Endothelial cell of umbilical vein (primary cell): ENCODE results near the gene PRKD2. TPM values are rescaled to one million over a fixed set of nuclear protein-coding genes. Genes with fewer than 3 reads are reported as not detected.

Experiments
- BruUV-seq: library from RNA; stranded (reverse); fragments of 400-500 nt; replicated peaks from 2 replicates; lab custom pipeline; 2021; lab: Mats Ljungman, UMichigan
- CTCF ChIA-PET: fragments of 300-600, 350-600 bp; sonication (Branson Sonifier 250); formaldehyde crosslinking; loops from one replicate; lab custom pipeline; 2021; ENCODE audit warnings: antibody characterized with exemption, inconsistent platforms; lab: Charles Lee
- POLR2A ChIA-PET: fragments of 300-600, 350-600 bp; sonication (Branson Sonifier 250); formaldehyde crosslinking; loops from one replicate; lab custom pipeline; 2021; ENCODE audit warnings: antibody characterized with exemption, inconsistent platforms; lab: Charles Lee
- DNase-seq: peaks from one replicate; pipeline ENCODE4 v3.0.0-alpha.2; 2011; ENCODE audit warnings: low read depth, low spot score
- FAIRE-seq: peaks from 2 replicates; lab custom pipeline; 2011; peaks lifted over from hg19 to GRCh38; lab: Jason Lieb, UNC
- H2AFZ ChIP-seq: 2 replicates; pipeline ENCODE4 v1.6.0; 2012; ENCODE audit warnings: low read depth, low read length, control low read depth, inconsistent platforms
- H3K27ac ChIP-seq: 2 replicates; pipeline ENCODE4 v1.5.1; 2011; ENCODE audit warnings: low read depth, mild to moderate bottlenecking, control low read depth, low read length, moderate library complexity; ENCODE audit not compliant: insufficient read depth
- H3K27me3 ChIP-seq, 2 experiments: 2 replicates each; pipeline versions ENCODE4 v1.6.0 to v1.6.1; 2011; ENCODE audit warnings: low read length in 2 of 2, mixed read lengths in 1 of 2; ENCODE audit not compliant: control insufficient read depth in 2 of 2, insufficient read depth in 2 of 2
- H3K36me3 ChIP-seq, 2 experiments: 2 replicates in 1 of 2; 3 replicates in 1 of 2; pipeline ENCODE4 v1.5.1; 2011; ENCODE audit warnings: low read length in 2 of 2, mild to moderate bottlenecking in 1 of 2, moderate library complexity in 1 of 2; ENCODE audit not compliant: control insufficient read depth in 2 of 2, insufficient read depth in 2 of 2; ENCODE audit errors: extremely low read depth in 1 of 2
- H3K4me1 ChIP-seq: 3 replicates; pipeline ENCODE4 v1.5.1; 2011; ENCODE audit warnings: mild to moderate bottlenecking, low read length; ENCODE audit not compliant: control insufficient read depth, insufficient read depth; ENCODE audit errors: extremely low read depth
- H3K4me2 ChIP-seq: 2 replicates; pipeline ENCODE4 v1.6.1; 2011; ENCODE audit warnings: low read length, control low read depth, mixed read lengths; ENCODE audit not compliant: insufficient read depth
- H3K4me3 ChIP-seq, 3 experiments: fragments of 200-600 bp in 1 of 3; sonication (generic), shearing (Covaris generic) in 1 of 3; replicated peaks in 1 of 3; 2 replicates each; pipeline ENCODE4 v1.5.1; 2011 to 2016; ENCODE audit warnings: control low read depth in 3 of 3, low read length in 3 of 3, mild to moderate bottlenecking in 2 of 3, inconsistent platforms in 1 of 3, low read depth in 1 of 3, moderate library complexity in 1 of 3; ENCODE audit not compliant: insufficient read depth in 1 of 3
- H3K79me2 ChIP-seq: 2 replicates; pipeline ENCODE4 v1.6.0; 2012; ENCODE audit warnings: low read length, inconsistent platforms; ENCODE audit not compliant: control insufficient read depth, insufficient read depth
- H3K9ac ChIP-seq: replicated peaks from 2 replicates; pipeline ENCODE3; 2011; ENCODE audit warnings: low read length, control low read depth; ENCODE audit not compliant: insufficient read depth; ENCODE audit errors: extremely low read depth
- H3K9me1 ChIP-seq: replicated peaks from 3 replicates; pipeline ENCODE4 v1.6.0; 2011; ENCODE audit warnings: mild to moderate bottlenecking, low read length; ENCODE audit not compliant: control insufficient read depth, insufficient read depth; ENCODE audit errors: extremely low read depth
- H3K9me3 ChIP-seq: replicated peaks from 2 replicates; pipeline ENCODE4 v1.5.1; 2012; ENCODE audit warnings: low read length, inconsistent platforms; ENCODE audit not compliant: control insufficient read depth, insufficient read depth
- H4K20me1 ChIP-seq: replicated peaks from 2 replicates; pipeline ENCODE3; 2011; ENCODE audit warnings: mild to moderate bottlenecking, low read length; ENCODE audit not compliant: control insufficient read depth, insufficient read depth; ENCODE audit errors: extremely low read depth
- EZH2 ChIP-seq: IDR thresholded peaks from 2 replicates; pipeline ENCODE4 v1.6.1; 2012; ENCODE audit warnings: borderline replicate concordance, low read depth, mild to moderate bottlenecking, moderate library complexity, low read length, inconsistent platforms; ENCODE audit not compliant: severe bottlenecking
- FOS ChIP-seq: IDR thresholded peaks from 2 replicates; pipeline ENCODE4 v1.6.1; 2011; ENCODE audit warnings: mild to moderate bottlenecking, low read length, moderate library complexity, borderline replicate concordance; ENCODE audit not compliant: insufficient read depth
- GATA2 ChIP-seq: IDR thresholded peaks from 2 replicates; pipeline ENCODE4 v1.7.0; 2011; ENCODE audit warnings: low read depth, mild to moderate bottlenecking, moderate library complexity, mixed read lengths, low read length; ENCODE audit not compliant: insufficient read length, insufficient read depth
- JUN ChIP-seq: IDR thresholded peaks from 2 replicates; pipeline ENCODE4 v1.6.1; 2011; ENCODE audit warnings: borderline replicate concordance, low read depth; ENCODE audit not compliant: insufficient read length, insufficient read depth
- MAX ChIP-seq: IDR thresholded peaks from 2 replicates; pipeline ENCODE4 v1.6.1; 2011; ENCODE audit not compliant: insufficient read depth, insufficient read length
- POLR2A ChIP-seq: IDR thresholded peaks from 2 replicates; pipeline ENCODE4 v1.6.1; 2012; ENCODE audit warnings: low read depth, mild to moderate bottlenecking, control low read depth, low read length
- POLR2AphosphoS5 ChIP-seq: IDR thresholded peaks from 2 replicates; pipeline ENCODE4 v1.6.1; 2012; ENCODE audit warnings: low read depth, mild to moderate bottlenecking, control low read depth, low read length, moderate library complexity; ENCODE audit not compliant: insufficient read depth
- dilution Hi-C: fragments of 300-500 bp; cut with MboI; formaldehyde crosslinking; loops from one replicate; pipeline ENCODE4 v1.15.0; 2019; ENCODE audit warnings: low sequenced_read_pairs; ENCODE audit not compliant: extremely low pct_ligation_motif_present
- intact Hi-C: fragments of 100-400 bp; cut with micrococcal nuclease; formaldehyde crosslinking; loops from one replicate; pipeline ENCODE4 v1.10.0; 2022
- polyA plus RNA-seq, 4 experiments: library from polyadenylated mRNA; depleted of rRNA in 3 of 4; stranded (reverse) in 3 of 4; unstranded in 1 of 4; fragments of >200 nt; gene quantifications; 2 replicates each; pipeline versions ENCODE4 v1.2.1 to v1.2.3, GENCODE V29; 2011 to 2012; ENCODE audit warnings: missing spikeins in 1 of 4
- total RNA-seq: library from RNA; stranded (reverse); gene quantifications from 2 replicates; pipeline ENCODE4 v1.2.3, GENCODE V29; 2021
- TF ChIP-seq, protein P1 (sequence below), 2 donors: IDR thresholded peaks; 1 replicate in 1 of 2; 2 replicates in 1 of 2; pipeline ENCODE4 v1.5.1; 2011; ENCODE audit warnings: low read length in 2 of 2, mild to moderate bottlenecking in 2 of 2, moderate library complexity in 2 of 2, control low read depth in 1 of 2, inconsistent platforms in 1 of 2, low read depth in 1 of 2; ENCODE audit not compliant: insufficient read depth in 1 of 2; ENCODE audit errors: extremely low read depth in 1 of 2

Gene PRKD2
- total and polyA plus RNA-seq, 2 donors (not counting 3 experiments of a cell fraction or from before 2014, with no cell fraction given), result 40.4 to 94.9 TPM

DNA sequence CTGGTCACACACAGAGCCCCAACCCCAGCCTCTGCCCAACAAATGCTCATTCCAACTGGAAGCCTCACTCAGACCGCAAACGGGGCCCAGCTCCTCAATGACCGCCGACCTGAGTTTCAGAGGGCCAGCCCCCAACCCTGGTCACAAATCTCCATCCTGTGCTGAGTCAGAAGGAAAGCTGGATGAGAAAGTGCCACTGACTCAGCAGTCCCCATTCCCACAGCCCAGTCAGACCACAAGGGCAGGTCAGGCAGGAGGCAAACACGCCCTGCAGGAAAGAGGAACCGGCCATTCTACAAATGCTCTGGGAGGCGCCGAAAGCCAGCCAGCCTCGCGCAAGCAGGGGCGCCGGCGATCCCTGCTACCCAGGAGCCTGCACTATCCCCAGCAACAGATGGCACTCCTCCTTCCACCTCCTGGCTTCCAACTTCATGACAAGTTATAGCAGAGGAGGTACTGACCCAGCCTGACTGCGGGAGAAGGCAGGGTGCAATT, 14.1 kb upstream of the PRKD2 start:
- ChIA-PET POLR2A (interaction anchor here (1.0 to 1.1 kb wide), 2 partner anchors 14 to 47 kb away, joined by 3 to 5 read pairs; partner anchors contain the start of gene PRKD2), CTCF (interaction anchor here (0.8 to 5.8 kb wide), 13 partner anchors 11 to 117 kb away, joined by 3 to 74 read pairs (median 3); partner anchors contain the start of genes FKRP and PRKD2)
- TF ChIP-seq FOS (peak; percentile 70), POLR2AphosphoS5 (peak; percentile 60)
- TF ChIP-seq, protein P1, sequence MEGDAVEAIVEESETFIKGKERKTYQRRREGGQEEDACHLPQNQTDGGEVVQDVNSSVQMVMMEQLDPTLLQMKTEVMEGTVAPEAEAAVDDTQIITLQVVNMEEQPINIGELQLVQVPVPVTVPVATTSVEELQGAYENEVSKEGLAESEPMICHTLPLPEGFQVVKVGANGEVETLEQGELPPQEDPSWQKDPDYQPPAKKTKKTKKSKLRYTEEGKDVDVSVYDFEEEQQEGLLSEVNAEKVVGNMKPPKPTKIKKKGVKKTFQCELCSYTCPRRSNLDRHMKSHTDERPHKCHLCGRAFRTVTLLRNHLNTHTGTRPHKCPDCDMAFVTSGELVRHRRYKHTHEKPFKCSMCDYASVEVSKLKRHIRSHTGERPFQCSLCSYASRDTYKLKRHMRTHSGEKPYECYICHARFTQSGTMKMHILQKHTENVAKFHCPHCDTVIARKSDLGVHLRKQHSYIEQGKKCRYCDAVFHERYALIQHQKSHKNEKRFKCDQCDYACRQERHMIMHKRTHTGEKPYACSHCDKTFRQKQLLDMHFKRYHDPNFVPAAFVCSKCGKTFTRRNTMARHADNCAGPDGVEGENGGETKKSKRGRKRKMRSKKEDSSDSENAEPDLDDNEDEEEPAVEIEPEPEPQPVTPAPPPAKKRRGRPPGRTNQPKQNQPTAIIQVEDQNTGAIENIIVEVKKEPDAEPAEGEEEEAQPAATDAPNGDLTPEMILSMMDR (IDR thresholded peaks at IDR 0.05; ENCODE audit: extremely low read depth in 1 of 2, insufficient read depth in 1 of 2, low read depth in 1 of 2, low read length in 2 of 2), result no peak
- intact Hi-C loops, result no loop called here
- DNase-seq, result peak; percentile 88
- H3K27me3 ChIP-seq, result no peaks in the 10 kb centered on the region
- peak; percentile 96 for FAIRE-seq
- peak overlapping the region; percentile 53 for H3K4me2 ChIP-seq
- no peak overlapping the region for H3K9ac ChIP-seq
- no peaks in the 10 kb centered on the region for H3K9me3 ChIP-seq
- BruUV-seq, result no TSS peak
- H3K79me2 ChIP-seq, result peaks cover 39% of the 10 kb centered on the region
- dilution Hi-C loops, result no loop called here
- peaks cover 12 to 37% of the 10 kb centered on the region in 2 experiments for H3K36me3 ChIP-seq
- no peaks in the 10 kb centered on the region for H3K9me1 ChIP-seq
- H2AFZ ChIP-seq, result no peak overlapping the region
- H4K20me1 ChIP-seq, result no peaks in the 10 kb centered on the region
- peak overlapping the region; percentile 41 for H3K27ac ChIP-seq
- peaks cover 64% of the 10 kb centered on the region for H3K4me1 ChIP-seq
- H3K4me3 ChIP-seq, result no peak overlapping the region

DNA sequence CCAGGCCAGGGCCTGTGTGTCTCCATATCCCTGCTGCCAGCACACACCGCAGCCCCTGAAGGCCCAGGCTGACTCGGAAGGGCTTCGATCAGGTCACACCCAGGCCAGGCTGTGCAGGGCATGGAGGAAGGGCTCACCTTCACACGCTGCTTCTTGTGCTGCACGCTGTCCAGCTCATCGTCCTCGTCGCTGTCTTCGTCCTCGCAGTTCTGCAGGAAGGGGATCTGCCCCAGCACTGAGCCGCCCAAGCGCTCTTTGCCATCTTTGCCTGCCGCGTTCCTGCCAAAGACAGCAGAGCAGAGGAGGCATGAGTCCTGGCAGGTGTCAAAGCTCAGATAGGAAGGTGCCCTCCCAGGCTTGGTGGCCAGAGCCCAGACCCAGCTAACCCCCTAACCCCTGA, 13.7 kb upstream of the PRKD2 start:
- Histone ChIP-seq H3K4me3 (no peak overlapping the region), H3K27ac (peak overlapping the region; percentile 27), H3K4me1 (peaks cover 64% of the 10 kb centered on the region), H3K9me1 (no peaks in the 10 kb centered on the region), H3K79me2 (peaks cover 39% of the 10 kb centered on the region), H3K9me3 (no peaks in the 10 kb centered on the region), H3K36me3 (peaks cover 12 to 40% of the 10 kb centered on the region in 2 experiments), H3K4me2 (no peak overlapping the region), H4K20me1 (no peaks in the 10 kb centered on the region), H2AFZ (no peak overlapping the region), H3K27me3 (no peaks in the 10 kb centered on the region), H3K9ac (no peak overlapping the region)
- DNase-seq (no peak), FAIRE-seq (no peak)
- ChIA-PET POLR2A (interaction anchor here (1.0 kb wide), 1 partner anchor 47 kb away, joined by 3 read pairs; no protein-coding TSS in a partner anchor), CTCF (interaction anchor here (0.8 to 5.8 kb wide), 13 partner anchors 11 to 116 kb away, joined by 3 to 74 read pairs (median 3); partner anchors contain the start of genes FKRP and PRKD2)
- no peak for TF ChIP-seq EZH2
- TF ChIP-seq JUN, result no peak
- TF ChIP-seq POLR2AphosphoS5, result no peak
- no peak for TF ChIP-seq FOS
- no peak for TF ChIP-seq GATA2
- TF ChIP-seq, protein P1 (IDR thresholded peaks at IDR 0.05; ENCODE audit: extremely low read depth in 1 of 2, insufficient read depth in 1 of 2, low read depth in 1 of 2, low read length in 2 of 2), result no peak
- no peak for TF ChIP-seq MAX
- TF ChIP-seq POLR2A, result no peak
- dilution Hi-C loops (no loop called here), intact Hi-C loops (no loop called here)
- BruUV-seq, result no TSS peak
